ENCODE data around the gene BMPR1A. TPM values are rescaled to one million over a fixed set of nuclear protein-coding genes. Genes with fewer than 3 reads are reported as not detected.

BMPR1A gene
- total RNA-seq, 4 donors from 2014 or later = 29.3 to 45.2 (median 38.0) TPM

- H3K36me3 ChIP-seq = no peaks in the 10 kb centered on the region
- WGBS, 2 donors (ENCODE audit: low coverage in 1 of 2) = 94% methylated on average over 5 of the region's 5 CpGs; no CpG with 5 or more reads in 1 of the 2 donors
- peak overlapping the region in 3 of 4 donors; percentile 18 to 25 (median 22) for H3K27ac ChIP-seq
- TF ChIP-seq EP300 (IDR thresholded peaks at IDR 0.05; ENCODE audit: low read depth) (no peak), POLR2A (IDR thresholded peaks at IDR 0.05) (no peak), POLR2AphosphoS5 (IDR thresholded peaks at IDR 0.05) (no peak), CTCF (IDR thresholded peaks at IDR 0.05) (no peak)
- H3K9me3 ChIP-seq = no peaks in the 10 kb centered on the region
- no peak overlapping the region for H3K4me3 ChIP-seq
- intact Hi-C loops (cut with DNase I; ENCODE audit: low total_unique reads) = no loop called here
- H3K27me3 ChIP-seq = no peaks in the 10 kb centered on the region
- in situ Hi-C loops (cut with MboI; ENCODE audit: low pct_ligation_motif_present in 1 of 4, low pct_unique_long_range_greater_than_20kb in 1 of 4, low sequenced_read_pairs in 3 of 4) = no loop called here
- DNase-seq = no peak
- peaks cover 0 to 33% (median 14%) of the 10 kb centered on the region in 4 donors for H3K4me1 ChIP-seq
These were observed 45.6 kb downstream of the BMPR1A start for GRCh38 chr10:86801995-86802394.

- no peaks in the 10 kb centered on the region for H3K27me3 ChIP-seq
- peaks cover 0 to 29% (median 14%) of the 10 kb centered on the region in 4 donors for H3K4me1 ChIP-seq
- H3K9me3 ChIP-seq = no peaks in the 10 kb centered on the region
- in situ Hi-C loops (cut with MboI; ENCODE audit: low pct_ligation_motif_present in 1 of 4, low pct_unique_long_range_greater_than_20kb in 1 of 4, low sequenced_read_pairs in 3 of 4) (no loop called here), intact Hi-C loops (cut with DNase I; ENCODE audit: low total_unique reads) (no loop called here)
- no peaks in the 10 kb centered on the region for H3K36me3 ChIP-seq
- WGBS, 2 donors (ENCODE audit: low coverage in 1 of 2) = 80 to 87% methylated on average over 5 to 6 of the region's 6 CpGs
- no peak for DNase-seq
- no peak overlapping the region for H3K4me3 ChIP-seq
- no peak for TF ChIP-seq CTCF (IDR thresholded peaks at IDR 0.05)
- no peak for TF ChIP-seq EP300 (IDR thresholded peaks at IDR 0.05; ENCODE audit: low read depth)
- no peak for TF ChIP-seq POLR2AphosphoS5 (IDR thresholded peaks at IDR 0.05)
- no peak for TF ChIP-seq POLR2A (IDR thresholded peaks at IDR 0.05)
- peak overlapping the region in 3 of 4 donors; percentile 18 to 25 (median 22) for H3K27ac ChIP-seq
These were observed 46.2 kb downstream of the BMPR1A start for GRCh38 chr10:86802473-86803108.

- WGBS, 2 donors (ENCODE audit: low coverage in 1 of 2) = 59 to 70% methylated on average over 2 of the region's 2 CpGs
- peak overlapping the region in 2 of 4 donors; percentile 9 to 25 for H3K27ac ChIP-seq
These were observed 46.7 kb downstream of the BMPR1A start for GRCh38 chr10:86803156-86803555.

GRCh38 chr10:86804805-86805204 is 48.4 kb downstream of the BMPR1A start:
- H3K36me3 ChIP-seq = no peaks in the 10 kb centered on the region

More at GRCh38 chr10:86803156-86803555, 46.7 kb downstream of the BMPR1A start:
- no peak for TF ChIP-seq POLR2AphosphoS5 (IDR thresholded peaks at IDR 0.05)
- no peak for TF ChIP-seq CTCF (IDR thresholded peaks at IDR 0.05)
- TF ChIP-seq EP300 (IDR thresholded peaks at IDR 0.05; ENCODE audit: low read depth) = no peak
- no peak for TF ChIP-seq POLR2A (IDR thresholded peaks at IDR 0.05)
- Histone ChIP-seq H3K4me1 (peaks cover 0 to 23% (median 11%) of the 10 kb centered on the region in 4 donors), H3K9me3 (no peaks in the 10 kb centered on the region), H3K27me3 (no peaks in the 10 kb centered on the region), H3K36me3 (no peaks in the 10 kb centered on the region), H3K4me3 (no peak overlapping the region)
- in situ Hi-C loops (cut with MboI; ENCODE audit: low pct_ligation_motif_present in 1 of 4, low pct_unique_long_range_greater_than_20kb in 1 of 4, low sequenced_read_pairs in 3 of 4) (no loop called here), intact Hi-C loops (cut with DNase I; ENCODE audit: low total_unique reads) (no loop called here)
- DNase-seq = no peak

More at GRCh38 chr10:86804805-86805204, 48.4 kb downstream of the BMPR1A start:
- Histone ChIP-seq H3K4me1 (peaks cover 0 to 9% (median 1%) of the 10 kb centered on the region in 4 donors), H3K27me3 (no peaks in the 10 kb centered on the region), H3K9me3 (no peaks in the 10 kb centered on the region), H3K4me3 (no peak overlapping the region), H3K27ac (peak overlapping the region in 2 of 4 donors; percentile 24 to 39)
- DNase-seq = no peak
- no peak for TF ChIP-seq POLR2AphosphoS5 (IDR thresholded peaks at IDR 0.05)
- no peak for TF ChIP-seq POLR2A (IDR thresholded peaks at IDR 0.05)
- TF ChIP-seq EP300 (IDR thresholded peaks at IDR 0.05; ENCODE audit: low read depth) = no peak
- intact Hi-C loops (cut with DNase I; ENCODE audit: low total_unique reads) = no loop called here
- in situ Hi-C loops (cut with MboI; ENCODE audit: low pct_ligation_motif_present in 1 of 4, low pct_unique_long_range_greater_than_20kb in 1 of 4, low sequenced_read_pairs in 3 of 4) = no loop called here
- 89 to 100% methylated on average over 2 to 3 of the region's 3 CpGs for WGBS, 2 donors (ENCODE audit: low coverage in 1 of 2)
